ENCODE results near the gene CEP131.

The CEP131 gene

GRCh38 chr17:81248649-81249048, 25.9 kb upstream of the CEP131 start:
- DNase-seq (ENCODE audit: low spot score), result no peak
- in situ Hi-C loops (cut with MboI; ENCODE audit: low sequenced_read_pairs, unreplicated experiment), result no loop called here

GRCh38 chr17:81247339-81247990, 24.7 kb upstream of the CEP131 start:
- in situ Hi-C loops (cut with MboI; ENCODE audit: low sequenced_read_pairs, unreplicated experiment), result no loop called here
- no peak for TF ChIP-seq CTCF (IDR thresholded peaks at IDR 0.05; ENCODE audit: borderline replicate concordance, control extremely low read depth, extremely low read depth, insufficient read depth, missing control alignments)
- DNase-seq (ENCODE audit: low spot score), result no peak

More at GRCh38 chr17:81248649-81249048, 25.9 kb upstream of the CEP131 start:
- no peak for TF ChIP-seq CTCF (IDR thresholded peaks at IDR 0.05; ENCODE audit: borderline replicate concordance, control extremely low read depth, extremely low read depth, insufficient read depth, missing control alignments)

- TF ChIP-seq CTCF (IDR thresholded peaks at IDR 0.05; ENCODE audit: borderline replicate concordance, control extremely low read depth, extremely low read depth, insufficient read depth, missing control alignments), result no peak
- DNase-seq (ENCODE audit: low spot score), result no peak
- in situ Hi-C loops (cut with MboI; ENCODE audit: low sequenced_read_pairs, unreplicated experiment), result no loop called here
Measured at GRCh38 chr17:81246679-81247338, 24.0 kb upstream of the CEP131 start.

- in situ Hi-C loops (cut with MboI; ENCODE audit: low sequenced_read_pairs, unreplicated experiment), result no loop called here
- TF ChIP-seq CTCF (IDR thresholded peaks at IDR 0.05; ENCODE audit: borderline replicate concordance, control extremely low read depth, extremely low read depth, insufficient read depth, missing control alignments), result no peak
- DNase-seq (ENCODE audit: low spot score), result no peak
Measured at GRCh38 chr17:81246343-81246670, 23.5 kb upstream of the CEP131 start.

- TF ChIP-seq CTCF (IDR thresholded peaks at IDR 0.05; ENCODE audit: borderline replicate concordance, control extremely low read depth, extremely low read depth, insufficient read depth, missing control alignments), result no peak
- in situ Hi-C loops (cut with MboI; ENCODE audit: low sequenced_read_pairs, unreplicated experiment), result no loop called here
- DNase-seq (ENCODE audit: low spot score), result no peak
Measured at GRCh38 chr17:81245665-81246342, 23.0 kb upstream of the CEP131 start.

- peak; percentile 72 for DNase-seq (ENCODE audit: low spot score)
- in situ Hi-C loops (cut with MboI; ENCODE audit: low sequenced_read_pairs, unreplicated experiment), result no loop called here
- no peak for TF ChIP-seq CTCF (IDR thresholded peaks at IDR 0.05; ENCODE audit: borderline replicate concordance, control extremely low read depth, extremely low read depth, insufficient read depth, missing control alignments)
Measured at GRCh38 chr17:81245024-81245664, 22.4 kb upstream of the CEP131 start.

Measured in GM13976 (cell line).